A673 (cell line): ENCODE results near the gene ZNF516.

Experiments
- CTCF ChIP-seq: fragments of 300-800, 200-600 bp; sonication (generic); conservative IDR thresholded peaks from 2 replicates; pipeline ENCODE4 v1.5.1; 2017; ENCODE audit warnings: low read depth, mild to moderate bottlenecking, antibody characterized with exemption, low read length, moderate library complexity, mixed read lengths
- EZH2 ChIP-seq: fragments of 200-600 bp; sonication (generic); IDR thresholded peaks from 2 replicates; pipeline ENCODE4 v1.6.1; 2017; ENCODE audit warnings: borderline replicate concordance, low read depth, mild to moderate bottlenecking, mixed read lengths, antibody characterized with exemption, low read length; ENCODE audit not compliant: poor library complexity, severe bottlenecking

- TF ChIP-seq CTCF (no peak), EZH2 (no peak)
Measured at GRCh38 chr18:76442413-76443171, 52.5 kb downstream of the ZNF516 start.
